CD4-positive, alpha-beta T cell treated with Interleukin-12 subunit alpha and Interleukin-12 subunit beta, for 1 hour (primary cell): ENCODE results near the gene ZCCHC3.

ENCODE experiments used
- DNase-seq: peaks from one replicate; pipeline ENCODE4 v3.0.0-alpha.2; 2020

ZCCHC3 gene

GRCh38 chr20:347317-347639 is 49.9 kb downstream of the ZCCHC3 start:
- DNase-seq = no peak

GRCh38 chr20:347640-348484 is 50.5 kb downstream of the ZCCHC3 start:
- DNase-seq = peak; percentile 71

- no peak for DNase-seq
Observed at GRCh38 chr20:348972-349841, 51.8 kb downstream of the ZCCHC3 start.
